Kidney glomerular epithelial cell (primary cell): ENCODE measurements around the gene MSANTD3.

Experiments
- DNase-seq: peaks from one replicate; lab custom pipeline; 2025; lab: John Stamatoyannopoulos, UW

MSANTD3 gene

GRCh38 chr9:100465761-100466160 lies 38.8 kb downstream of the MSANTD3 start:
- DNase-seq: no peak

DNA sequence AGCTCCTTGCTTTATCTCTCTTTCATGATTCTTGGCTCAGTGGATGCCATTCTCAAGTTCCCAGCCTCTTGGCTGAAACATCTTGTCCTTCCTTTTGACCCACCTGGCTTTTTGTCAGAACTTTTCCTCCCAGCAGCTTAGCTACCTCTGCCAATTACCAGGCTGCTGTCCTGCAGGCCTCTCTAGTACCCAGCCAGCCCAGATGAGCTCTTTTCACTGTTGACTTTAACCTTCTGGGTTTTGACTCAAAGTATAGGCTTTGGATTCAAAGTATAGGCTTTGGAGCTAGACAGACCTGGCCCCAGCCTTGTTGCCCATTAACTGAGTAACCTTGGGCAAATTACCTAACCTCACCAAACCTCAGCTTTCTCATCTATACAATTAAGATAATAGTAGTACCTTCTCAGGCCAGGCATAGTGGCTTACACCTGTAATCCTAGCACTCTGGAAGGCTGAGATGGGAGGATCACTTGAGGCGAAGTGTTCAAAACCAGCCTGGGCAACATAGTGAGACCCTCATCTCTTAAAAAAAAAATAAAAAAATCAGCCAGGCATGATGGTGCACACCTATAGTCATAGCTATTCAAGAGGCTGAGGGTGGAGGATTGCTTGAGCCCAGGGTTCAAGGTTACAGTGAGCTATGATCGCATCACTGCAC lies 39.4 kb downstream of the MSANTD3 start:
- DNase-seq: no peak

GRCh38 chr9:100466829-100467221 lies 39.9 kb downstream of the MSANTD3 start:
- DNase-seq: peak; percentile 11

DNA sequence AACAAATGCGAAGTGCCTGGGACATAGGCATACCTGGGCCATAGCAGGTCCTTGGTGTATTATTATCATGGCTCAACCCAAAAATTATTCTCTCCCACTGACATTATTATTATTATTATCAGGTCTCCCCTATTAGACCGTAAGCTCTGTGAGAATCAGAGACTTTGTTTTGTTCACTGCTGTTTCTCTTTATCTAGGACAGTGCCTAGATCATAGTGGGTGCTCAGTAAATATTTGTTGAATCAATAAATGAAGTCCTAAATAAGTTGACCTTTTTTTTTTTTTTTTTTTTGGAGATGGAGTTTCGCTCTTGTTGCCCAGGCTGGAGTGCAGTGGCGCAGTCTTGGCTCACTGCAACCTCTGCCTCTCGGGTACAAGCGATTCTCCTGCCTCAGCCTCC lies 41.1 kb downstream of the MSANTD3 start:
- no peak for DNase-seq

GRCh38 chr9:100472268-100472667 lies 45.3 kb downstream of the MSANTD3 start:
- no peak for DNase-seq

DNA sequence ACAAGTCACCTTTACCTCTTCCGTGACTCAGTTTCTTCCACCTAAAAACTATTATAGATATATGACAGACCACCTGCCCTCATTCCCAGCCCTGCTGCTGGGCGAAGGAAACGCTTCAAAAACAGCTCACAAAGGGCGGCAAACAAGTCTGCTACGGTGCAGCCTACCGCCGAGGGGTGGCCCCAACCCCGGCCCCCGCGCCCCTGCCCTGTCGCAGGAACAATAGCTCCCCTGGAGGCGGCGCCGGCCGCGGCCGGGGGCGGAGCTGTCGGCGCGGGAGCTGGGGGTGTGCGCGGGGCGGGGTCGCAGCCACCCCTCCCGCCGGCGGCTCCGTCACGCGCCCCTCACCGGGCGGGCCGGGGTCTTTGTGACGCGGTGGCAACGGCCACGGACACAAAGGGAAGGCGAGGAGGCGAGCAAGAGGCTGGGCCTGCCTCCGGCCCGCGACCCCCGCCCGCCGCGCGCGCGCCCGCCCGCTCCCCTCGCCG lies 45.9 kb downstream of the MSANTD3 start, which contains the start of gene TMEFF1:
TMEFF1 (plus strand) TSS at position 362 of the 488 bp plus-strand sequence. CDS start 396 bp downstream, outside the sequence.
- DNase-seq: no peak

DNA sequence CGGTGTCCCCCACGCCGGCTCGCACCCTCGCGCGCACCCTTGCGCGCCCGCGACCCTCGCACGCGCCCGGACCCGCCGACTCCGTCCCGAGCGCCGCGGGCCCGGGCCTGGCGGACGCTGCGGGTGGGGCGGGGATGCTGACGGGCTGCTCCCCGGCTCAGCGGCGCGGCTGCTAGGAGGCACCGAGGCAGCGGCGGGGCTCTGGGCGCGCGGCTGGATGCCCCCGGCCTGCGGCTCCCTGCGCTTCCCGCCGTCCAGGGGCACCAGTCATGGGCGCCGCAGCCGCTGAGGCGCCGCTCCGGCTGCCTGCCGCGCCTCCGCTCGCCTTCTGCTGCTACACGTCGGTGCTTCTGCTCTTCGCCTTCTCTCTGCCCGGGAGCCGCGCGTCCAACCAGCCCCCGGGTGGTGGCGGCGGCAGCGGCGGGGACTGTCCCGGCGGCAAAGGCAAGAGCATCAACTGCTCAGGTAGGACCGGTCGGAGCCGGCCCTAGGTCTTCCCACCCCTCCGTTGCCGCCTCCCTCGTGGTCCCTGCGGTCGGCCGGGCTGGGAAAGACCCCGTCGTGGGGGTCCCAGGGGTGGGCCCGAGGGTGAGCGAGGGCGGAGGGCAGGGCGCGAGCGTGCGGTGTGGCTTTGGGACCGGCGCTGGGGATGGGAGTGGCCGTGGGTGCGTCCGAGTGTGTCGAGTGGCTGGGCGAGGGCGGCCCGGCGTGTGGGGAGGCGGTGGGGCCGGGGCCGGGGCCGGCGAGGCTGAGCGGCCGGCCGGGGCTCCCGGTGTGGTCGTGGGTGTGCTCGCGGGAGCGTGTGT lies 46.5 kb downstream of the MSANTD3 start:
- DNase-seq: no peak

- no peak for DNase-seq
Measured at GRCh38 chr9:100474082-100474923, 47.4 kb downstream of the MSANTD3 start.

GRCh38 chr9:100474924-100475276 lies 48.0 kb downstream of the MSANTD3 start:
- DNase-seq: no peak

GRCh38 chr9:100477241-100477640 lies 50.3 kb downstream of the MSANTD3 start:
- DNase-seq: no peak

- DNase-seq: no peak
Measured at GRCh38 chr9:100478192-100478591, 51.2 kb downstream of the MSANTD3 start.

DNA sequence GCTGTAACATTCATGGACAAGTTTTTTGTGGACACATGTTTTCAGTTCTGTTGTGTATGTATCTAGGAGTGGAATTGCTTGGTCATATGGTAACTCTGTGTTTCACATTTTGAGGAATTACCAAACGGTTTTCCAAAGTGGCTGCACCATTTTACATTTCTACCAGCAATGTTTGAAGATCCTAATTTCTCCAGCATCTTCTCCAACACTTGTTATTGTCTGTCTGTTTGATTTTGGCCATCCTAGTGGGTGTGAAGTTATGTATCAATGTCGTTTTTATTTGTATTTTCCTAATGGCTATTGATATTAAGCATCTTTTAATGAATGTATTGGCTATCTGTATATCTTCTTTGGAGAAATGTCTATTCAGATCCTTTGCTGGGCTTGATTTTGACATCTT lies 52.9 kb downstream of the MSANTD3 start:
- no peak for DNase-seq

- DNase-seq: no peak
Measured at GRCh38 chr9:100485196-100485595, 58.3 kb downstream of the MSANTD3 start.

GRCh38 chr9:100486479-100487176 lies 59.7 kb downstream of the MSANTD3 start:
- no peak for DNase-seq

DNA sequence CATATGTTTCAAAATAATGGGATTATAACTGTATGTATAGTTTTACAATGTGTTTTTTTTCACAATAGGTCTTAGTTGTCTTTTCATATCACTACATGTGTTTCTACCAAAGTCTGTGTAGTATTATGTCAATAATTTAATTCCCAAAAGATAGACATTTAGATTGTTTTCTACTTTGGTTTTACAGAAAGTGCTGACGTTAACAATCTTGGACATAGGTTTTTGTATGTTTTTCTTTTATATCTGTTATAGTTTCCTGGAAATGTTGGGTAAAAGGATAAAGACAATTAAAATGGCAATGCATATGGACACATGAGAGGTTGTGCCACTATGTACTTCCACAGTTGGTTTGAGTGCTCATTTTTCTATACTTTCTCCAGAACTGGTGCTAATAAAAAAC lies 61.2 kb downstream of the MSANTD3 start:
- no peak for DNase-seq

DNA sequence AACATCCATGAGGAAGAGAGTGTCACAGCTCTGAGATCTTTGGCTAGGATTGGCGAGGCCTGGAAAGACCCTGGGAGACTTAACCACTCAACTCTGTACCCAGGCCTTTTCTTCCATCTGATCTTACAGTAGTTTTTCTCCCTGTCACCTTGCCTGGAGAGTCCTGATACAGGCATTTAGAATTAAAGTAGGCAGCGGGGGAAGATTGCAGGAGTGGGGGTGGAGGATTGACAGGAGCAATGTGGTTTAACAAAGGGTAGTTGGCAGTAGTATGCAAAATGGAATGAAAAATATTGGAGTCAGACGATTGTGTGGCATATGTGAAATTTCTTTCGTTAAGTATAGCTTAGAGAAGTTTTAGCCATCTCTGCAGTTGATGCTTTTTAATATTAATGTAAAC lies 62.9 kb downstream of the MSANTD3 start:
- DNase-seq: no peak

DNA sequence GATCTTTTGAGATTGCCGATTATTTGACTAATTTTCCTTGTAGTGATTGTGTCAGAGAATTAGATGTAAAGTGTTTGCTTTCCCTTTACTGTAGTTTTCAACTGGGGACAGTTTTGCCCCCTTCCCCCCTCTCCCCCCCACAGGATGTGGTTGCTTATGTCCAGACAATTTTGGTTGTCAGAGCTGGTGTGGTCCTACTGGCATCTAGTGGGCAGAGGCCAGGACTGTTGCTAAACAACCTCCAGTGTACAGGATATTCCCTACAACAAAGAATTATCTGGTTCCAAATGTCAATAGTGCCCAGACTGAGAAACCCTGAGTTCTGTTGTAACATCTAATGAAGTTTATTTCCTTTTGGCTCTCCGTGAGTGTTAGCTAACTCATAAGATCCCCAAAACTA lies 66.0 kb downstream of the MSANTD3 start:
- no peak for DNase-seq

GRCh38 chr9:100498592-100498991 lies 71.6 kb downstream of the MSANTD3 start:
- no peak for DNase-seq

DNA sequence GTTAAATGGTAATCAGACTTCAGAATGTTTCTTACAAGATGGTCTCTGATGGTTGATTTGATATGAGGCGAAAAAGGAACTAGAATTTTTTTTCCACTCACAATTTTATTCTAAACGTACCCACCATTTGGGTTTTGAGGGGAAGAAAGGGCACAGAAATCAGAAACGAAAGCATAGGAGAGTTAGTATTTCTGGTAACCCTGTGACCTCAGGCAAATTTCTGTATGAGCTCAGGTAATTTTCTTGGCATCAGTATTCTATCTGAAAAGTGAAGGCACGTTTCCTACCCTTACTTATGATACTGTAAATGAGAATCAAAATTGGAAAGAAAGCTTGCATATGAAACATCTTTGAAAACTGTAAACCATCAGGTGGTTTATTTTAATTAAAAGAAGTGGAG lies 72.5 kb downstream of the MSANTD3 start:
- DNase-seq: no peak

DNA sequence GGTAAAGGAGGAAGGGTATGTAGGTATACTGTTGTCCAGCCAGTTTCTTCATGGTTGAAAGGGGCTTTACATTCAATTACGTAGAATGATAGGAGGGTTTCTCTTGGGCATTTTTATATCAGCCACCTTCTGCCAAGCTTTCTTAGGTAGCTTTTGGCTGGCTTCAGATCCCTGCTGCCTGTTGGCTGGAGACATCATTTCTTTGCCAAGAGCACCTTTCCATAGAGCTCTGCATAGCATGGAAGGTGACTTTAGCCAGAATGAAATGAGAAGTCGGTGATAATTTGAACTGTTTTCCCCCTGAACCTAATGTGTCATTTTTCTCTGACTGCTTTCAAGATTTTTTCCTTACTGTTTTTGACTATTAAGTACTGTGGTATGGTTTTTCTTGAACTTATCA lies 72.9 kb downstream of the MSANTD3 start:
- no peak for DNase-seq
